ENCODE measurements around the gene CSN2.
"Not testable (repeated sequence)": the region's sequence is repeated elsewhere in the genome, so short reads cannot be mapped to it uniquely, and the experiment has no call there.

The CSN2 gene

GRCh38 chr4:69965628-69966027 lies at the start of gene CSN2:
Gene CSN2, minus strand, starts transcription at chr4:69965728. Its CDS starts 4,733 bp downstream, at chr4:69960995.
- no peak for DNase-seq

- no peak for DNase-seq
These were observed 43.2 kb upstream of the CSN2 start for GRCh38 chr4:70008771-70009170.

GRCh38 chr4:70002507-70002906 lies 37.0 kb upstream of the CSN2 start:
- no peak for DNase-seq

GRCh38 chr4:70000711-70001110 lies 35.2 kb upstream of the CSN2 start:
- DNase-seq: no peak

- no peak for DNase-seq
These were observed 33.9 kb upstream of the CSN2 start for GRCh38 chr4:69999420-69999819.

- DNase-seq: no peak
These were observed 30.0 kb upstream of the CSN2 start, which contains the start of gene STATH for GRCh38 chr4:69995526-69996016. Gene STATH, plus strand, starts transcription at chr4:69995966. Its CDS starts 2,472 bp downstream, at chr4:69998438.

- no peak for DNase-seq
These were observed 29.3 kb upstream of the CSN2 start for GRCh38 chr4:69994782-69995181.

- DNase-seq: no peak
These were observed 25.5 kb upstream of the CSN2 start for GRCh38 chr4:69991016-69991415.

- no peak for DNase-seq
These were observed 21.1 kb upstream of the CSN2 start for GRCh38 chr4:69986663-69987062.

- DNase-seq: no peak
These were observed 18.5 kb upstream of the CSN2 start for GRCh38 chr4:69984030-69984443.

GRCh38 chr4:69977582-69977981 lies 12.1 kb upstream of the CSN2 start:
- DNase-seq: no peak

- DNase-seq: no peak
These were observed 9.1 kb upstream of the CSN2 start for GRCh38 chr4:69974631-69975030.

GRCh38 chr4:69970071-69970470 lies 4.5 kb upstream of the CSN2 start:
- no peak for DNase-seq

GRCh38 chr4:69957209-69957608 lies 8.3 kb downstream of the CSN2 start:
- DNase-seq: no peak

GRCh38 chr4:69951602-69952001 lies 13.9 kb downstream of the CSN2 start:
- no peak for DNase-seq

- DNase-seq: no peak
These were observed 29.0 kb downstream of the CSN2 start for GRCh38 chr4:69936566-69936965.

- DNase-seq: no peak
These were observed 31.4 kb downstream of the CSN2 start for GRCh38 chr4:69934150-69934549.

- DNase-seq: no peak
These were observed 34.8 kb downstream of the CSN2 start, which contains the start of gene CSN1S1 for GRCh38 chr4:69930768-69931167. Gene CSN1S1, plus strand, starts transcription at chr4:69931068. Its CDS starts 1,488 bp downstream, at chr4:69932556.

GRCh38 chr4:69923782-69924410 lies 41.6 kb downstream of the CSN2 start:
- not testable (repeated sequence) for DNase-seq

GRCh38 chr4:69920874-69921273 lies 44.7 kb downstream of the CSN2 start:
- DNase-seq: no peak

GRCh38 chr4:69910016-69910782 lies 55.3 kb downstream of the CSN2 start:
- DNase-seq: no peak

GRCh38 chr4:69909195-69909594 lies 56.3 kb downstream of the CSN2 start:
- no peak for DNase-seq

- no peak for DNase-seq
These were observed 58.4 kb downstream of the CSN2 start for GRCh38 chr4:69907151-69907550.

Measured in NCI-H2171 (cell line).